Measurements from ENCODE around the gene EGF.
"Not testable (repeated sequence)": the region's sequence is repeated elsewhere in the genome, so short reads cannot be mapped to it uniquely, and the experiment has no call there.

EGF gene

GRCh38 chr4:110034026-110034393, 121.3 kb downstream of the EGF start:
- DNase-seq (ENCODE audit: low spot score), result peak; percentile 4

- not testable (repeated sequence) for DNase-seq (ENCODE audit: low spot score)
Observed at GRCh38 chr4:110039164-110039563, 126.5 kb downstream of the EGF start.

- no peak for DNase-seq (ENCODE audit: low spot score)
Observed at GRCh38 chr4:110041735-110042134, 129.1 kb downstream of the EGF start.

GRCh38 chr4:110042545-110043517, 130.1 kb downstream of the EGF start:
- DNase-seq (ENCODE audit: low spot score), result no peak

- no peak for DNase-seq (ENCODE audit: low spot score)
Observed at GRCh38 chr4:110046588-110047049, 133.9 kb downstream of the EGF start.

GRCh38 chr4:110049951-110050925, 137.6 kb downstream of the EGF start:
- DNase-seq (ENCODE audit: low spot score), result peak; percentile 44

- DNase-seq (ENCODE audit: low spot score), result no peak
Observed at GRCh38 chr4:110055158-110055768, 142.6 kb downstream of the EGF start.

GRCh38 chr4:110058677-110059076, 146.0 kb downstream of the EGF start:
- DNase-seq (ENCODE audit: low spot score), result no peak

GRCh38 chr4:110059556-110060191, 147.0 kb downstream of the EGF start:
- DNase-seq (ENCODE audit: low spot score), result no peak

- no peak for DNase-seq (ENCODE audit: low spot score)
Observed at GRCh38 chr4:110061076-110061475, 148.4 kb downstream of the EGF start.

Measured in germinal center (tissue), 1 donor.